Activated CD4-positive, alpha-beta T cell treated with anti-CD3 and anti-CD28 coated beads, Interleukin-2, amount 10 ng/mL, durations not matched to agents 24 days and 14 days (primary cell): ENCODE measurements around the gene TCF4. TPM values are rescaled to one million over a fixed set of nuclear protein-coding genes. Genes with fewer than 3 reads are reported as not detected.

Source experiments
- DNase-seq: peaks from one replicate; pipeline ENCODE4 v3.0.0; 2022
- H3K27ac Mint-ChIP-seq: one replicate; pipeline ENCODE4 v1.8.0; 2022; ENCODE audit warnings: mild to moderate bottlenecking, mixed read lengths
- H3K27me3 Mint-ChIP-seq: one replicate; pipeline ENCODE4 v1.8.0; 2022; ENCODE audit warnings: mixed read lengths
- H3K36me3 Mint-ChIP-seq: one replicate; pipeline ENCODE4 v1.8.0; 2022; ENCODE audit warnings: low read depth, mild to moderate bottlenecking, mixed read lengths
- H3K4me1 Mint-ChIP-seq: one replicate; pipeline ENCODE4 v1.8.0; 2021; ENCODE audit warnings: mixed read lengths
- H3K4me3 Mint-ChIP-seq: one replicate; pipeline ENCODE4 v1.8.0; 2022; ENCODE audit warnings: mild to moderate bottlenecking, moderate library complexity, mixed read lengths
- H3K9me3 Mint-ChIP-seq: one replicate; pipeline ENCODE4 v1.8.0; 2021; ENCODE audit warnings: mixed read lengths
- intact Hi-C: fragments of 100-400 bp; cut with micrococcal nuclease; formaldehyde crosslinking; loops from one replicate; pipeline ENCODE4 v1.15.1; 2023
- total RNA-seq: library from RNA; stranded (reverse); gene quantifications from 2 replicates; pipeline ENCODE4 v1.2.3, GENCODE V29; 2022

Gene TCF4
- total RNA-seq, 1 donor from 2014 or later, result 2.6 TPM

DNA sequence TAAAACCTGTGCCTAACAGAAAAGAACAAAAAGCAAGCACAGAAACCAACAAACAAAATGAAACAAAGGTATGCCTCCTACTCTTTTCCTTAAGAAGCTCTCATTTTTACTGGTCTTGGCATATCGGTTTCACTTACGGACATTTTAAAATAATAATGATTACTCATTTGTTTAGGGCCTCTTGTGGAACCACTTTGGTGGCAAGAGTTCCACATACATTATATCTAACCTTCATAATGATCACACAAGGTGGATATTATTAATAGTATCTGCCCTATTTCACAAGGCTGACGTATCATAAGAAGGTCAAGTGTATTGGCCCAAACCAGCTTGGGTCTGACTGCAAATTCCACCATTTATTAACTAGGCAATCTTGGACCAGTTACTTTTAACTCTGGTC is 304.7 kb downstream of the TCF4 start:
- Mint-ChIP-seq H3K36me3 (no peaks in the 10 kb centered on the region), H3K4me3 (no peak overlapping the region)
- intact Hi-C loops, result no loop called here

DNA sequence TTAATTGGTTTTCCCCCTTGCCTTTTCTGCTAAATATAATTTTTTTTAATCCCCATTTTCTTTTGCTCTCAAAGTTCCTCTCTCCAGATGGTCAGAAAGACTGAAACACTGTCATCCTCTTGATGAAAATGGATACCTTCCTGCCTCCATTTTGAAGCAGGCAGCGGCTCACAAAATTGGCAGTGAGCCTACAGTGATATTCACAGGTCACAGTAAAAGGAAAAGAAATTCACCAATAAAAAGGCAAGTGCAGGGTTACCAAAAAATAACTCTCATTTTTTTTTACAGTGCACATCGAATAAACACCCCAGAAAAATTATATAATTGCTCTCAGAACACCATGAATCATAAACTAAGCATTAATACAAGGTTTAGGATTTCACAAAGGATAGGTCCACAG is 307.5 kb downstream of the TCF4 start:
- no peaks in the 10 kb centered on the region for H3K9me3 Mint-ChIP-seq
- H3K4me3 Mint-ChIP-seq, result no peak overlapping the region
- H3K27me3 Mint-ChIP-seq, result no peaks in the 10 kb centered on the region
- no peak for DNase-seq
- intact Hi-C loops, result no loop called here
- no peak overlapping the region for H3K27ac Mint-ChIP-seq
- no peaks in the 10 kb centered on the region for H3K4me1 Mint-ChIP-seq
- H3K36me3 Mint-ChIP-seq, result no peaks in the 10 kb centered on the region

More for the DNA sequence above, 304.7 kb downstream of the TCF4 start:
- Mint-ChIP-seq H3K27me3 (no peaks in the 10 kb centered on the region), H3K4me1 (no peaks in the 10 kb centered on the region), H3K27ac (no peak overlapping the region), H3K9me3 (no peaks in the 10 kb centered on the region)
- DNase-seq, result no peak

- Mint-ChIP-seq H3K27me3 (no peaks in the 10 kb centered on the region), H3K4me3 (no peak overlapping the region), H3K4me1 (no peaks in the 10 kb centered on the region), H3K27ac (no peak overlapping the region), H3K36me3 (no peaks in the 10 kb centered on the region), H3K9me3 (no peaks in the 10 kb centered on the region)
- intact Hi-C loops, result loop anchor here (1.0 kb wide), 1 partner anchor 41 kb away; no protein-coding TSS in a partner anchor
- DNase-seq, result no peak
Measured at GRCh38 chr18:55275039-55275901, 312.7 kb downstream of the TCF4 start.

- H3K4me3 Mint-ChIP-seq, result no peak overlapping the region
- H3K27ac Mint-ChIP-seq, result no peak overlapping the region
- no peaks in the 10 kb centered on the region for H3K36me3 Mint-ChIP-seq
- H3K4me1 Mint-ChIP-seq, result peaks cover 5% of the 10 kb centered on the region
- intact Hi-C loops, result no loop called here
- peaks cover 4% of the 10 kb centered on the region for H3K9me3 Mint-ChIP-seq
- H3K27me3 Mint-ChIP-seq, result no peaks in the 10 kb centered on the region
- no peak for DNase-seq
Measured at GRCh38 chr18:55272510-55273243, 315.3 kb downstream of the TCF4 start.

DNA sequence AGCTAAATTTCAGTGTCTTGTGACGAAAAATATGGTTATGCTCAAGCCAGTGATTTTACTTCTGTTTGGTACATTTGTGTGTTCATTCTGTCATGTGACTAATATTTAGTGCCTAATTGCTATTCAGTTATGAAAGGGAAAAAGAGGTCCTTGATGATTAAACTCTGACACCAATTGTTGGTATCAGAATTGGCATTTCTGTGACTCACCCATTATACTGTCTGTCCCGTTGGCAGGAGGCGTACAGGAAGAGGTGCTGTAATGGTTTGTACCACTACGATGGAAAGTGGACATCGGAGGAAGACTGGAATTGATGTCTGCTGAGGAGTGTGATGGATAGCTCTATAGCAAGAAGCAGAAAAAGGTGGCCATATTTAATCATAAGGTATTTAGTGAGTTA is 318.4 kb downstream of the TCF4 start:
- H3K9me3 Mint-ChIP-seq, result peaks cover 4% of the 10 kb centered on the region
- H3K27me3 Mint-ChIP-seq, result no peaks in the 10 kb centered on the region
- H3K36me3 Mint-ChIP-seq, result no peaks in the 10 kb centered on the region
- H3K4me1 Mint-ChIP-seq, result peaks cover 5% of the 10 kb centered on the region
- DNase-seq, result no peak
- no peak overlapping the region for H3K27ac Mint-ChIP-seq
- intact Hi-C loops, result no loop called here
- no peak overlapping the region for H3K4me3 Mint-ChIP-seq

DNA sequence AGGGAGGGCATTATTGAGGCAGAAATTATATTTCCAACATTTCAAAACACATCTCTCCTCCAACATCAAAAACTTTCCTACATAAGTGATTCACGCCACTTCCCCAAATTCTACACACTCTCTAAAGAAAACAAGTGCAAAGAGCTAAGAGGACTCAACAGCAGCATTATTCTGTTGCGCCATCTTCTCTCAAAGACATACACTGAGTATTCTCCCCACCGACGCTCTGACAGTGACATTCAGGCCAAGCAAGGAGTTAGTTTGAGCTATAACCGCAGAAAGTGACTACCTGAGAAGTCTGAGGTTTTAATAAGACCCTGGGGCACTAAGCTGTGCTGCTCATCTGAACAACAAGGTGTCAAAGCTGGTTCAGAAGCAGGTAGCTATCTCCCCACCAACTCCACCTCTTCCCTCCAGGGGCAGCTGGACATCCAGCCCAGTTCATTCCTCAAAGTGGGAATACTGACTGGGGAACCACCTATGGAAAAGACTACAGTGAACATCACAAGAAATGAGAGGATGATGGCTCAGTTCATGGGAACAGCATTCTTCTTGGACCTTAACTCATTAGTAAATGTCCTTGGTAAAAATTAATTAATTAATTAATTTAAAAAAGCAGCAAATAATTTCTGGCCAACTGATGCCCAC is 319.2 kb downstream of the TCF4 start:
- H3K36me3 Mint-ChIP-seq, result no peaks in the 10 kb centered on the region
- peaks cover 4% of the 10 kb centered on the region for H3K9me3 Mint-ChIP-seq
- H3K4me3 Mint-ChIP-seq, result no peak overlapping the region
- intact Hi-C loops, result no loop called here
- H3K27ac Mint-ChIP-seq, result no peak overlapping the region
- no peak for DNase-seq
- H3K27me3 Mint-ChIP-seq, result no peaks in the 10 kb centered on the region
- H3K4me1 Mint-ChIP-seq, result peaks cover 5% of the 10 kb centered on the region

- Mint-ChIP-seq H3K9me3 (peaks cover 4% of the 10 kb centered on the region), H3K36me3 (no peaks in the 10 kb centered on the region), H3K4me3 (no peak overlapping the region), H3K27me3 (no peaks in the 10 kb centered on the region), H3K27ac (no peak overlapping the region), H3K4me1 (peaks cover 5% of the 10 kb centered on the region)
- intact Hi-C loops, result no loop called here
- no peak for DNase-seq
Measured at GRCh38 chr18:55268151-55268601, 319.8 kb downstream of the TCF4 start.

DNA sequence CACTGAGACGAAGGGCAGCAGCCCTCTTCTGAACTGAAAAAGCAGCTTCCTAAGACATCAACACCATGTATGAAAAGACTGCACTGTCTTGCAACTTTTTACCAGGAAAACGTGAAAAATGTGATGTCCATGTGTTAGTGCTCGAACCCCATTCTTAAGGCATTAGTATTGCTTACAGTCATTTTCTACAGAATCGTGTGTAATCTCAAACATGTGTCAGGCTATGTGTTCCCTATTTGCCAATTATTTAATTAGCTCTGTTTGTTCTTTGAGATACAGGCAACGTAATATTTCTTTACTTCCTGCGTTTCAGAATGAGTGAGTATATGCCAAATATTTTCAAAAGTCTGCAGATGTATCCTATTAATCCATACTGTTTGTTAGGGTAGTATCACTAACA is 321.0 kb downstream of the TCF4 start:
- Mint-ChIP-seq H3K27me3 (no peaks in the 10 kb centered on the region), H3K27ac (no peak overlapping the region), H3K9me3 (peaks cover 4% of the 10 kb centered on the region), H3K36me3 (no peaks in the 10 kb centered on the region), H3K4me1 (peaks cover 5% of the 10 kb centered on the region), H3K4me3 (no peak overlapping the region)
- intact Hi-C loops, result no loop called here
- no peak for DNase-seq

DNA sequence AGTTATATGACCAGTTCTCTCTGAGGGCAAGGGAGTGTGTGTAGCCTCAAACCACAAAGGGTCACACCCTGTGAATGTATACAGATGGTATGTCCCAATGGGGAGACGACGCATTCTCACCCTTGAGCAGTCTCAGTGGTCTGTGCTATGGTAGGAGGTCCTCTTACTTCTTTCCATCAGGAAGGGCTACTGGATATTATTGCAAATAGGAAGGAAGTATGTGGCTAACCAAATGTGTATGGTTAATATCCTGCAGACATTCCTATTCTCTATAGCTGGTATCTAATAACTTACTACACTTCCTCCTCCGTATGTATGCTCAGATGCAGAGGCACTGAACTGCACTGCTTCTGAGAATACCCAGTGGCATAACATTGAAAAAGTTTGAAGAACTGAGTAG is 322.0 kb downstream of the TCF4 start:
- Mint-ChIP-seq H3K9me3 (peaks cover 4% of the 10 kb centered on the region), H3K27ac (no peak overlapping the region), H3K4me1 (peaks cover 5% of the 10 kb centered on the region), H3K4me3 (no peak overlapping the region), H3K36me3 (no peaks in the 10 kb centered on the region), H3K27me3 (no peaks in the 10 kb centered on the region)
- intact Hi-C loops, result no loop called here
- DNase-seq, result no peak

DNA sequence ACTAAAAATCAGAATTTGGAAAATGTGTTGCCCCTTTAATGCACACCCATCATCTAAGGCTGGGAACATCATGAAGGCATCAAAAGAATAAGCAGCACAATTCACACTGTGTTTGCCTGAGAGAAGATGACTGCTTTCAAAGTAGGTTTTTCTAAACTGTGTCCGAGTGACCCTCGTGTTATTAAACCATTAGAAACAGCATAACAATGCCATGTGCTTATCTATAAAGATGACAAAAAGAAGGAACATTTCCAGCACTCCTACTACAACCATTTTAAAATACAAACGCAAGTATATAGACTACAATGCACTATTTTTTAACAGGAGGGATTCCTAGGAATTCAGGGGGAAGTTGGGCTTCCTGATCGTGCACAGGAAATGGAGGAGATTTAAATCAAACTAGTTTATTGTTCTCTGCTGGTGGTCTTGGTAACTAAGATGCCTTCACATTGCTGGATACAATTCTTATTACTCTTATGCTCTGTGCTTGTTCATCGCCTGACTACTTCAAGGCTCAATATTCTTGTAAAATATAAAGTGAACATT is 322.8 kb downstream of the TCF4 start:
- no peak overlapping the region for H3K4me3 Mint-ChIP-seq
- intact Hi-C loops, result no loop called here
- peaks cover 4% of the 10 kb centered on the region for H3K9me3 Mint-ChIP-seq
- DNase-seq, result no peak
- no peaks in the 10 kb centered on the region for H3K27me3 Mint-ChIP-seq
- H3K27ac Mint-ChIP-seq, result no peak overlapping the region
- peaks cover 5% of the 10 kb centered on the region for H3K4me1 Mint-ChIP-seq
- H3K36me3 Mint-ChIP-seq, result no peaks in the 10 kb centered on the region

GRCh38 chr18:55264108-55264507 is 323.9 kb downstream of the TCF4 start:
- intact Hi-C loops, result no loop called here

GRCh38 chr18:55262021-55262560 is 325.9 kb downstream of the TCF4 start:
- H3K27ac Mint-ChIP-seq, result no peak overlapping the region
- no peak for DNase-seq
- intact Hi-C loops, result no loop called here
- H3K9me3 Mint-ChIP-seq, result no peaks in the 10 kb centered on the region
- H3K36me3 Mint-ChIP-seq, result no peaks in the 10 kb centered on the region
- H3K4me1 Mint-ChIP-seq, result no peaks in the 10 kb centered on the region
- H3K27me3 Mint-ChIP-seq, result no peaks in the 10 kb centered on the region
- H3K4me3 Mint-ChIP-seq, result no peak overlapping the region

More at GRCh38 chr18:55264108-55264507, 323.9 kb downstream of the TCF4 start:
- Mint-ChIP-seq H3K4me1 (peaks cover 5% of the 10 kb centered on the region), H3K36me3 (no peaks in the 10 kb centered on the region), H3K4me3 (no peak overlapping the region), H3K9me3 (no peaks in the 10 kb centered on the region), H3K27ac (no peak overlapping the region), H3K27me3 (no peaks in the 10 kb centered on the region)
- DNase-seq, result no peak

DNA sequence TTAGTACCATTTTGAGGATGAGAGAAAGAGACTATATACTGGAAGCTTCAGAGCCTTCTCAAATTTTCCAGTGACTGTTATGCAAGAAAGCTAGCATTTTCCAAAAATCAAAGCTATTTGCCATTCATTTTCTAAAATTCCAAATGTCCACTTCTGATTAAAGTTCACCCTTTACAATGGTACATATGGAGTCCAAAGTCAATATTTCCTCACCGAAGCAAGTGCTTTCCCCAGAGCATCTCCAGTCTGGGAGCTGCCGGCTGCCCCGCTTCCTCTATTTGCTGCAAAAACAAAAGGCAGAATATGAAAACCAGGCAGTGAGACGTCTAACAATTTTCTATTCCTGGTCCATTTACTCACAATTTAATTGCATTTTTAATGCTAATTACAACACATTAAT is 326.7 kb downstream of the TCF4 start:
- Mint-ChIP-seq H3K9me3 (no peaks in the 10 kb centered on the region), H3K27ac (no peak overlapping the region), H3K4me1 (no peaks in the 10 kb centered on the region), H3K4me3 (no peak overlapping the region), H3K36me3 (no peaks in the 10 kb centered on the region), H3K27me3 (no peaks in the 10 kb centered on the region)
- DNase-seq, result no peak
- intact Hi-C loops, result no loop called here
